ENCODE data around the gene SAMD4B. TPM values are rescaled to one million over a fixed set of nuclear protein-coding genes. Genes with fewer than 3 reads are reported as not detected.

The SAMD4B gene
- total RNA-seq, 2 donors from 2014 or later: 133 to 227 TPM

DNA sequence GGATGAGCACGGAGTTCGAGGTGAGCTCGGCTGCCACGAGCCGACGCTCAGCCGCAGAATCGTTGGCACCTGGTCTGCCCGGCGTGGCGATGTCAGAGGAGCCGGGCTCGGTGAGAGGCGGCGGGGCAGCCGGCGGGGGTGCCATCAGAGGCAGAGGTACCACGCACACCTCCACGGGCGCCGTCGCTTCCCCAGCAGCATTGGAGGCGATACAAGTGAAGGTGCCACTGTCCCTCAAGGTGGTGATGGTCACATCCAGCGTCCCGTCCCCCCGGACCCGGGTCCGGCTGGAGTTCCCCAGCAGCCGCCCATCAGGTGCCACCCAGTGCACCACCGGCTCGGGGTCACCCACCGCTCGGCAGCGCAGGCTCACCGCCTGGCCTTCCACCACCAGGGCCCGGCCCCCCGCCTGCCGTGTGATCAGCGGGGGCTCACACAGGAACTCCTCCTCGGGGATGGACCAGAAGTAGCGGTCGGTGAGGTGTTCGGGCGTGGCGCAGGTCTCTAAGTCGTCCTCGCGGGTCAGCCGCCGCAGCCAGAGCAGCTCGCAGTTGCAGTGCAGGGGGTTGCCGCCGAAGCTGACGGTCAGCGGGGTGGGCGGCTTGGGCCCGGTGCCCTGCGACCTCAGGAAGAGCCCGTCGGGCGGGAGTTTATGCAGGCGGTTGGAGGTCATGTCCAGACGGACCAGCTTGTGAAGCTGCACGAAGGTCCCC, 28.0 kb upstream of the SAMD4B start:
- TF ChIP-seq, protein P1, sequence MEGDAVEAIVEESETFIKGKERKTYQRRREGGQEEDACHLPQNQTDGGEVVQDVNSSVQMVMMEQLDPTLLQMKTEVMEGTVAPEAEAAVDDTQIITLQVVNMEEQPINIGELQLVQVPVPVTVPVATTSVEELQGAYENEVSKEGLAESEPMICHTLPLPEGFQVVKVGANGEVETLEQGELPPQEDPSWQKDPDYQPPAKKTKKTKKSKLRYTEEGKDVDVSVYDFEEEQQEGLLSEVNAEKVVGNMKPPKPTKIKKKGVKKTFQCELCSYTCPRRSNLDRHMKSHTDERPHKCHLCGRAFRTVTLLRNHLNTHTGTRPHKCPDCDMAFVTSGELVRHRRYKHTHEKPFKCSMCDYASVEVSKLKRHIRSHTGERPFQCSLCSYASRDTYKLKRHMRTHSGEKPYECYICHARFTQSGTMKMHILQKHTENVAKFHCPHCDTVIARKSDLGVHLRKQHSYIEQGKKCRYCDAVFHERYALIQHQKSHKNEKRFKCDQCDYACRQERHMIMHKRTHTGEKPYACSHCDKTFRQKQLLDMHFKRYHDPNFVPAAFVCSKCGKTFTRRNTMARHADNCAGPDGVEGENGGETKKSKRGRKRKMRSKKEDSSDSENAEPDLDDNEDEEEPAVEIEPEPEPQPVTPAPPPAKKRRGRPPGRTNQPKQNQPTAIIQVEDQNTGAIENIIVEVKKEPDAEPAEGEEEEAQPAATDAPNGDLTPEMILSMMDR (IDR thresholded peaks at IDR 0.05): no peak
- TF ChIP-seq POLR2AphosphoS5 (IDR thresholded peaks at IDR 0.05) (no peak), POLR2A (IDR thresholded peaks at IDR 0.05) (no peak)

DNA sequence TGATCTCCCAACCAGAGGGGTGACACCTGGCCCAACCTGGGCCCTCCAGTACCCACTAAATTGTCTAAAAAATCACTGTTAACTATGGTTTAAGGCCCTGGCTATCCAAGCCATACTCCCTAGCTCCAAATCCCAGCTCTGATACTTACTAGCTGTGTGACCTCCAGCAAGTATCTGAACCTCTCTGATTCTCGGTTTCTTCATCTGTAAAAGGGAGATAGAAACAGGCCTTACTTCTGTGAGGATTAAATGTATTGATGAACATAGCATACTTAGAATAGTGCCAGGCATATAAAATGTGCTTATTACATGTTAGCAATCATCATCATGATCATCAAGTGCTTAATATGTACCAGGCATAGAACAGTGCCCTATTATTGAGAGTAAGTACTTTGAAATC, 26.3 kb upstream of the SAMD4B start:
- intact Hi-C loops (cut with DNase I): no loop called here
- H3K4me1 ChIP-seq (replicated peaks): no peaks in the 10 kb centered on the region
- 94% methylated on average over 1 of the region's 1 CpG for WGBS
- no peak overlapping the region for H3K27ac ChIP-seq
- TF ChIP-seq, protein P1 (IDR thresholded peaks at IDR 0.05): no peak
- TF ChIP-seq POLR2AphosphoS5 (IDR thresholded peaks at IDR 0.05): no peak
- TF ChIP-seq POLR2A (IDR thresholded peaks at IDR 0.05): no peak
- DNase-seq (ENCODE audit: low spot score): no peak
- H3K9me3 ChIP-seq: no peaks in the 10 kb centered on the region
- H3K27me3 ChIP-seq (replicated peaks; ENCODE audit: insufficient read depth): no peaks in the 10 kb centered on the region
- H3K4me3 ChIP-seq: no peak overlapping the region
- H3K36me3 ChIP-seq: peaks cover 0 to 9% of the 10 kb centered on the region in 2 donors

More for the DNA sequence above, 28.0 kb upstream of the SAMD4B start:
- Histone ChIP-seq H3K27me3 (replicated peaks; ENCODE audit: insufficient read depth) (no peaks in the 10 kb centered on the region), H3K27ac (no peak overlapping the region), H3K4me1 (replicated peaks) (no peaks in the 10 kb centered on the region), H3K4me3 (no peak overlapping the region), H3K36me3 (peaks cover 0 to 9% of the 10 kb centered on the region in 2 donors), H3K9me3 (no peaks in the 10 kb centered on the region)
- no peak for DNase-seq (ENCODE audit: low spot score)
- intact Hi-C loops (cut with DNase I): no loop called here
- WGBS: 96% methylated on average over 57 of the region's 64 CpGs

DNA sequence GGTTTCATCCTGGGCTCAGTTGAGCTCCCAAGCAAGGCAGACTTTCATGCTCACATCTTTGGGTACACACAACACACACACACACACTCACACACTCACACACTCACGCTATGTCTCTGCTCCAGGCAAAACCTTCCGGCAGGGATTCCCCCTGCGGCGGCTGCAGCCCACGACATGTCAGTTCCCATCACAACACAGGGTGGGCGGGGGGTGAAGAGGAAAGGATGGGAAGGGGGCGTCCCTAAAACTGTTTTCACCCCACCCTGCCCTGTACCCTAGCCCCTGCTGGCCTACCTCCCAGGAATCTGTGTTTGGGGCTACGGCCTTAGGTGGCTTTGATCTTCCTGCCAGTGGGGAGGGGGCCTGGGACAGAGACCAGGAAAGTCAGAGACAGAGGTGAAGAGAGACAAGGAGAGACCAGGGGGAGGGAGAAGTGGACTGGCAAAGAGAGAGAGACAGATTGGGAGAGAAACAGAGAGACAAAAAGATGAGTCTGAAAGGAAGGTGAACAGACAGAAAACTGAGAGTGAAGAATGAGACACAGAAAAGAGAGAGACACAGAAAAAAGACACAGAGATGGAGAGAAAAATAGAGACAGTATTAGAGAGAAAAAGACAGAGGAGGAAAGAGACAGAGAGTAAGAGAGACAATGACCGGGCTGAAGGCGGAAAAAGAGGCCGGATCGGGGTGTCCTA, 25.4 kb upstream of the SAMD4B start:
- no peak overlapping the region for H3K4me3 ChIP-seq
- H3K36me3 ChIP-seq: peaks cover 0 to 9% of the 10 kb centered on the region in 2 donors
- H3K9me3 ChIP-seq: no peaks in the 10 kb centered on the region
- H3K27ac ChIP-seq: no peak overlapping the region
- H3K4me1 ChIP-seq (replicated peaks): no peaks in the 10 kb centered on the region
- intact Hi-C loops (cut with DNase I): no loop called here
- whole genome bisulfite sequencing: 86% methylated on average over 12 of the region's 12 CpGs
- H3K27me3 ChIP-seq (replicated peaks; ENCODE audit: insufficient read depth): no peaks in the 10 kb centered on the region
- no peak for TF ChIP-seq POLR2A (IDR thresholded peaks at IDR 0.05)
- TF ChIP-seq, protein P1 (IDR thresholded peaks at IDR 0.05): no peak
- TF ChIP-seq POLR2AphosphoS5 (IDR thresholded peaks at IDR 0.05): no peak
- DNase-seq (ENCODE audit: low spot score): no peak

DNA sequence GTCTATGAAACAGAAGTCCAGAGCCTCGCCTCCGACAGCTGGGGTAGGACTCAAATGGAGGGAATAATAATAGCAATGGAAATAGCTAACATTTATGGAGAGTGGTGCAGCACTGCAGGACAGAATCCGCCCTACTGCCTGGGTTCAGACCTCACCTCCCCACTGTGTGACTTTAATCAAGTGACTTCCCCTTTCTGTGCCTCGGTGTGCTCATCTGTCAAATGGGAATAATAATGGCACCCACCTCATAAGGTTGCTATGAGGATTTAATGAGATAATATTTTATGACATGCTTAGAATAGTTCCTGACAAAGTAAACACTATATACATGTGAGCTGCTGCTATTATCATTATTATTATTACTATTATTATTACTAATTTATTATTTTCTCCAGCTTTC, 24.7 kb upstream of the SAMD4B start:
- TF ChIP-seq, protein P1 (IDR thresholded peaks at IDR 0.05): no peak
- TF ChIP-seq POLR2A (IDR thresholded peaks at IDR 0.05) (no peak), POLR2AphosphoS5 (IDR thresholded peaks at IDR 0.05) (no peak)
- no peak for DNase-seq (ENCODE audit: low spot score)
- no peaks in the 10 kb centered on the region for H3K4me1 ChIP-seq (replicated peaks)
- no peak overlapping the region for H3K4me3 ChIP-seq
- no peaks in the 10 kb centered on the region for H3K27me3 ChIP-seq (replicated peaks; ENCODE audit: insufficient read depth)
- H3K27ac ChIP-seq: no peak overlapping the region
- no peaks in the 10 kb centered on the region for H3K9me3 ChIP-seq
- H3K36me3 ChIP-seq: peaks cover 0 to 9% of the 10 kb centered on the region in 2 donors
- WGBS: 93% methylated on average over 4 of the region's 4 CpGs
- intact Hi-C loops (cut with DNase I): no loop called here

Measured in prostate gland (tissue), 2 donors.